ENCODE measurements around the gene GBGT1.

GRCh38 chr9:133111808-133112662 is 51.7 kb downstream of the GBGT1 start:
- TF ChIP-seq CTCF (IDR thresholded peaks at IDR 0.05) (no peak), POLR2A (IDR thresholded peaks at IDR 0.05) (no peak)
